LNCaP clone FGC (cell line): ENCODE data around the gene SHROOM3.
A peak's percentile ranks its signal among the peaks of the same experiment; 100 is the strongest.

ENCODE experiments used
- DNase-seq: peaks from one replicate; pipeline ENCODE4 v3.0.0-alpha.2; 2011; ENCODE audit warnings: low read depth
- H3K4me3 ChIP-seq: 2 replicates; pipeline ENCODE4 v1.5.1; 2011; ENCODE audit warnings: mild to moderate bottlenecking, low read depth, low read length, control low read depth
- TF ChIP-seq, protein P1 (sequence below): IDR thresholded peaks from 2 replicates; pipeline ENCODE4 v1.5.1; 2012; ENCODE audit warnings: mild to moderate bottlenecking; ENCODE audit not compliant: control insufficient read depth, insufficient read depth; ENCODE audit errors: extremely low read depth

SHROOM3 gene

DNA sequence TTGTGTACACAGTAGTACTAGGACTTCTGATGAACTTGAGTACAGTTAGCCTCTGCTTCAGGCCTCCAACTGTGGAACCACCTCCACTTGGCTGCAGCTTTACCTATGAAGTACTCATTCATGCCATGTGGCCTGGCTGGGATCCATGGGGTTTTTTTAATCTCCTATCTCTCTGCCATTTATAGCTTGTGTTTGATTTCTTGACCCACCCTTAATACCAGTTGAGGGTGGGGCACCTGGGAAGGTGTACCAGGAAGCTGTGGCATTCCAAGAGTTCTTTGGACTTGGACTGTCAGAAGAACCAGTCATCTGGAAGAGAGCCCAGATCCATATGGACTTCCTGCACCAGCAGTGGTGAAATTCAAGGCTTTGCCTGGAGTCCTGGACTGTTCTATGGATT, 230.1 kb downstream of the SHROOM3 start:
- TF ChIP-seq, protein P1, sequence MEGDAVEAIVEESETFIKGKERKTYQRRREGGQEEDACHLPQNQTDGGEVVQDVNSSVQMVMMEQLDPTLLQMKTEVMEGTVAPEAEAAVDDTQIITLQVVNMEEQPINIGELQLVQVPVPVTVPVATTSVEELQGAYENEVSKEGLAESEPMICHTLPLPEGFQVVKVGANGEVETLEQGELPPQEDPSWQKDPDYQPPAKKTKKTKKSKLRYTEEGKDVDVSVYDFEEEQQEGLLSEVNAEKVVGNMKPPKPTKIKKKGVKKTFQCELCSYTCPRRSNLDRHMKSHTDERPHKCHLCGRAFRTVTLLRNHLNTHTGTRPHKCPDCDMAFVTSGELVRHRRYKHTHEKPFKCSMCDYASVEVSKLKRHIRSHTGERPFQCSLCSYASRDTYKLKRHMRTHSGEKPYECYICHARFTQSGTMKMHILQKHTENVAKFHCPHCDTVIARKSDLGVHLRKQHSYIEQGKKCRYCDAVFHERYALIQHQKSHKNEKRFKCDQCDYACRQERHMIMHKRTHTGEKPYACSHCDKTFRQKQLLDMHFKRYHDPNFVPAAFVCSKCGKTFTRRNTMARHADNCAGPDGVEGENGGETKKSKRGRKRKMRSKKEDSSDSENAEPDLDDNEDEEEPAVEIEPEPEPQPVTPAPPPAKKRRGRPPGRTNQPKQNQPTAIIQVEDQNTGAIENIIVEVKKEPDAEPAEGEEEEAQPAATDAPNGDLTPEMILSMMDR, result no peak

DNA sequence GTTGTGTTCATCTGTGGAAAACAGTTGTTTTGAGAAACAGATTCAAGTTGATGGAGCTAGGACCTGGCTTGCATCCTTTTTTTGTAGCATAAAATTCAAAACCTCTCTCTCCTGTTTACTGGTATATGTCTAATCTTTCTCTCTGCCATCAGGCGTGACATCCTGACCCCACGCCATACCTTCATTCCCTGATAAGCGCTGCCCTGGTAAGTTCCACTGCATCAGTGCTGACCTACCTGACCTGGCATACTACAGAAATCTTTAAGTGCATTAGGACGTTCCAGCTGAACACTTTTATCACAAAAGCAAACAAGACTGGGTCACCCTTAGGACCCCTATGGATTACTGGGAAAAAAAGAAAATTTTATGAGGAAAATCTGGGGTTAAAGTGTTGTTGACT, 230.7 kb downstream of the SHROOM3 start:
- TF ChIP-seq, protein P1, result no peak
- no peak overlapping the region for H3K4me3 ChIP-seq
- DNase-seq, result no peak

More for the DNA sequence above, 230.1 kb downstream of the SHROOM3 start:
- DNase-seq, result peak; percentile 92
- H3K4me3 ChIP-seq, result no peak overlapping the region

DNA sequence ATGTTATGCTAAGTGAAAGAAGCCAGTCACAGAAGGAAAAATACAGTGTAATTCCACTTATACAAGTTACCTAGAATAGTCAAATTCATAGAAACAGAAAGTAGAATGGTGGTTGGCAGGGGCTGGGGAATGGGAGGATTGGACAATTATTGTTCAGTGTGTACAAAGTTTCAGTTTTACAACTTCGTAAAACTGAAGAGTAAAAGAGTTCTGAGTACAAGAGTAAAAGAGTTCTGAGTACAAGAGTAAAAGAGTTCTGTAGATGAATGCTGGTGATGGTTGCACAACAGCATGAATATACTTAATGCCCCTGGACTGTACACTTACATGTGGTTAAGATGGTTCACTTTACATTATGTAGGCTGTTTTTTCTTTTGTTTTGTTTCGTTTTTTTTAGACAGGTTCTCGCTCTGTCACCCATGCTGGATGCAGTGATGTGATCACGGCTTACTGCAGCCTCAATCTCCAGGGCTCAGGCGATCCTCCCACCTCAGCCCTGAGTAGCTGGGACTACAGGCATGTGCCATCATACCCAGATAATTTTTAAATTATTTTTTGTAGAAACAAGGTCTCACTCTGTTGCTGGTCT, 232.0 kb downstream of the SHROOM3 start:
- no peak overlapping the region for H3K4me3 ChIP-seq
- DNase-seq, result no peak
- TF ChIP-seq, protein P1, result no peak

DNA sequence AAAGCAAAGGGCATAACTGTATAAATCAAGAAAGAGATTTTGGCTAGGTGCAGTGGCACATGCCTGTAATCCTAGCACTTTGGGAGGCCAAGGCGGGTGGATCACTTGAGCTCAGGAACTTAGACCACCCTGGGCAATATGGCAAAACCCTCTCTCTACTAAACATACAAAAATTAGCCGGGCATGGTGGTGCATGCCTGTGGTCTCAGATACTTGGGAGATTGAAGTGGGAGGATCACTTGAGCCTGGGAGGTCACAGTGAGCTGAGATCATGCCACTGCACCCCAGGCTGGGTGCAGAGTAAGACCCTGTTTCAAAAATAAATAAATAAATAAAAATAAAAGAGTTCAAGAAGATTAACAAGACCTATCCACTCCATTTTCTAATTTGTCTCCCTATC, 235.6 kb downstream of the SHROOM3 start:
- DNase-seq, result no peak
- H3K4me3 ChIP-seq, result no peak overlapping the region
- TF ChIP-seq, protein P1, result no peak

DNA sequence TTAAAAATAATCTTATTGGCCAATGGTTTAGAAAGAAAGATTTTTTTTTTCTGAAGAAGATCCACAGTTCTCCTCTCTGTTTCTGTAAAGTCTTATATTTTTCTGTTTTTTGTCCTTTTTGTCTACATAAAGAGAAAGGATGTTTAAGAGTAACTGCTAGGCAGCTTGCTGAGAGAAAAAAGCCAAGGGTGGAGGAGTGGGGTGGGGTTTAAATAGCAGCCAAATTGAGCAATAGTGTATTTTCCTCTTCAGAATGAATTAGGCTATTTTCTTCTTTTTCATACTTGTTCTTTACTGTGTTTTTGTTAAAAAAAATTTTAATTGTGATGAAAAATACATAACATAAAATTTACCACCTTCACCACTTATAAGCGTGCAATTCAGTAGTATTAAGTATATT, 238.3 kb downstream of the SHROOM3 start:
- DNase-seq, result no peak

DNA sequence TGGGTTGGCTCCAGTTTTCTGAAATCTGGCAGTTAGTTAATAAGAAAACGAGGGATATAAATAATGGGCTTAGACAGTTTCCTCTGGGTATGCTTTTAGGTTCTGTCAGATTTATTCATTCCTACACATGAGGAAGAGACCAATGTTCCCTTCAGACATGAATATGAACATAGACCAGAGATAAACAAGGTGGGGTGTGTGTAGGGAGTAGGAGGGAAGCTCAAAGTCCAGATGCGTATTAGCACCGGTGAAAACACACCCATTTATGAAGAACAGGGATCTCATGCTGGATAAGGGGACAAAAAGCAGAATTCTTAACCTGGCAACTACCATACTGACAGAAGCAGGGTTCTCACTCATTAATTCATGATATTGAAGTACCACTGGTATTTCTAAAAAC, 240.0 kb downstream of the SHROOM3 start:
- DNase-seq, result no peak
- H3K4me3 ChIP-seq, result no peak overlapping the region
- TF ChIP-seq, protein P1, result no peak

More for the DNA sequence above, 238.3 kb downstream of the SHROOM3 start:
- TF ChIP-seq, protein P1, result no peak
- no peak overlapping the region for H3K4me3 ChIP-seq
